ENCODE data around the gene RFC4.
"Not testable (repeated sequence)": the region's sequence is repeated elsewhere in the genome, so short reads cannot be mapped to it uniquely, and the experiment has no call there.

RFC4 gene

GRCh38 chr3:186825294-186825821 is 19.1 kb upstream of the RFC4 start:
- DNase-seq, result peak in 19 of 51 donors; percentile 1 to 75 (median 14)

GRCh38 chr3:186824430-186825139 is 18.3 kb upstream of the RFC4 start:
- peak in 2 of 51 donors; percentile 3 to 6 for DNase-seq

GRCh38 chr3:186823386-186823785 is 17.1 kb upstream of the RFC4 start:
- no peak for DNase-seq

- DNase-seq, result not testable (repeated sequence)
Observed at GRCh38 chr3:186822388-186822759, 16.1 kb upstream of the RFC4 start.

GRCh38 chr3:186821429-186822387 is 15.4 kb upstream of the RFC4 start:
- peak in 2 of 51 donors; percentile 8 to 27 for DNase-seq

- DNase-seq, result no peak
Observed at GRCh38 chr3:186818956-186819355, 12.7 kb upstream of the RFC4 start.

- DNase-seq, result no peak
Observed at GRCh38 chr3:186818516-186818915, 12.2 kb upstream of the RFC4 start.

- DNase-seq, result no peak
Observed at GRCh38 chr3:186815435-186815834, 9.2 kb upstream of the RFC4 start.

GRCh38 chr3:186814100-186814499 is 7.8 kb upstream of the RFC4 start:
- no peak for DNase-seq

GRCh38 chr3:186811313-186811712 is 5.0 kb upstream of the RFC4 start:
- not testable (repeated sequence) for DNase-seq

- no peak for DNase-seq
Observed at GRCh38 chr3:186810336-186810996, 4.2 kb upstream of the RFC4 start.

GRCh38 chr3:186807231-186807630 is 949 bp upstream of the RFC4 start:
- no peak for DNase-seq

- DNase-seq, result not testable (repeated sequence)
Observed at GRCh38 chr3:186803447-186803846, 2.8 kb downstream of the RFC4 start.

- no peak for DNase-seq
Observed at GRCh38 chr3:186802701-186803100, 3.6 kb downstream of the RFC4 start.

- DNase-seq, result no peak
Observed at GRCh38 chr3:186800285-186800684, 6.0 kb downstream of the RFC4 start.

GRCh38 chr3:186798239-186798874 is 7.9 kb downstream of the RFC4 start:
- no peak for DNase-seq

GRCh38 chr3:186790261-186790981 is 15.9 kb downstream of the RFC4 start:
- DNase-seq, result no peak

GRCh38 chr3:186789554-186790260 is 16.6 kb downstream of the RFC4 start:
- DNase-seq, result no peak

- DNase-seq, result no peak
Observed at GRCh38 chr3:186788482-186789370, 17.6 kb downstream of the RFC4 start.

Measured in hypothalamus (tissue), 51 donors.